Stimulated activated CD4-positive, alpha-beta T cell treated with anti-CD3 and anti-CD28 coated beads, Interleukin-2, amount 100 ng/mL, for 4 hours (primary cell): ENCODE measurements around the gene SLC18A3.

Source experiments
- DNase-seq: peaks from one replicate; pipeline ENCODE4 v3.0.0-alpha.2; 2020; ENCODE audit warnings: low read depth

The SLC18A3 gene

DNA sequence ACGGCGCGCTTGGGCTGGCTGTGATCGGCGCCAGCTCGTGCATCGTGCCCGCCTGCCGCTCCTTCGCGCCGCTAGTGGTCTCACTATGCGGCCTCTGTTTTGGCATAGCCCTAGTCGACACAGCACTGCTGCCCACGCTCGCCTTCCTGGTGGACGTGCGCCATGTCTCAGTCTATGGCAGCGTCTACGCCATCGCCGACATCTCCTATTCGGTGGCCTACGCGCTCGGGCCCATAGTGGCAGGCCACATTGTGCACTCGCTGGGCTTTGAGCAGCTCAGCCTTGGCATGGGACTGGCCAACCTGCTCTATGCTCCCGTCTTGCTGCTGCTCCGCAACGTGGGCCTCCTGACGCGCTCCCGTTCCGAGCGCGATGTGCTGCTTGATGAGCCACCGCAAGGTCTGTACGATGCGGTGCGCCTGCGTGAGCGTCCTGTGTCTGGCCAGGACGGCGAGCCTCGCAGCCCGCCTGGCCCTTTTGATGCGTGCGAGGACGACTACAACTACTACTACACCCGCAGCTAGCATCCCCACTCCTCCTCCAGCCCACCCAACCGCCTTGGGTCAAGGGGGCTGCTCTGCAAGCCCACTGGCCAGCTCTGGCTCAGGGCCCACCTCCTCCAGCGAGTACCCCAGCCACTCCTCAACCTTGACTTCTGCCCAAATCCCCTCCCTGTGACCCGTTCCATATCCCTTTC lies 1.9 kb downstream of the SLC18A3 start:
- no peak for DNase-seq

DNA sequence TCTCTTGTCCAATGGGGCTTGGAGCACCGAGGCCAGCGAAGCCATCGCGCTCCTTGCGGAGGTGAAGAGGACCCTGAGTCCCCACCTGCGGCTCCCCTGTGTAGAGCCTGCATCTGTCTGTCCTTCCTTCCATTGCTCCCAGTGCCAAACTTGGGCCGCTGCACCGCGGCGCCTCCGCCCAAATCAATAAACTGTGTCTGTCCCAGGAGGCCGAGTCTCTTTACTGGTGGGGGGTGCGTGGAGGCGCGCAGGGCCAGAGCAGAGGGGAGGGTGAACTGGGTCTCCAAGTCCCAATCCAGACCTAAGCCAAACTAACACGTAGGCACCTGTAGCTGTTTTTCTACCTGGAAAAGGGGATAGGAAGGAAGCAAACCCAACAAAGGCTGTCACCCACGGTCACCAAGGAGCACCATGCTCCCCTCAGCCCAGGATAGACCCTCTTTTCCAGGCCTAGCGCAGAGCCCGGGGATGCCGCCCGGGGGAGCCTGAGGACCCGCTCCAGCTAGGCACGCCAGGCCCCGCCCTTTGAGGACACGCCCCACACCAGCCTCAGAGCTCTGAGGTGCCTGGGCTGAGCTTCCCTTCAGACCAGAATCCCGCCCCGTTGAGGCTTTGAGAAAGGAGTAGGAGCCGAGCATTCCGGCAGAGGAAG lies 2.5 kb downstream of the SLC18A3 start:
- no peak for DNase-seq

- DNase-seq = no peak
These were observed 3.2 kb downstream of the SLC18A3 start for GRCh38 chr10:49613165-49613881.

GRCh38 chr10:49613882-49614241 lies 3.8 kb downstream of the SLC18A3 start, which contains the start of gene CHAT:
CHAT (plus strand) TSS chr10:49614037; CDS start chr10:49614190, 153 bp downstream.
- DNase-seq = no peak

- no peak for DNase-seq
These were observed 4.4 kb downstream of the SLC18A3 start for GRCh38 chr10:49614242-49615198.

DNA sequence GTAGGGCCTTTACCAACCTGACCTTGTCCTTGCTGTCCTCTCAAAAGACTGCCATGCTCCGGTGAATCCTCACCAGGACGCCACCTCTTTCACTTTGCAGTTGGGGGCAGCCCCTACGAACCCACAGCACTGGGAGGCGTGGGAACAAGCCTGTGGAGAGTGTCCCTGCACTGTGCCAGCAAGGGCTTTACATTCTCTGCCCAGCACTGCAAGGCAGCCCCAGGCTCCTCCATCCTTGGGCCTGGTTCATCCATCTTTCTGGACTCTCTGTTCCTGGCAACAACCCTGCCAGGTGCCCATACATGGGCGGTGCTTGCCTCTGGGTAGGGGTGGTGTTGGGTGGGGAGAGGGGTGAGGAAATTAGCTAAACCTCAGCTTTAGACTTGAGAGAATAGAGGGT lies 5.1 kb downstream of the SLC18A3 start:
- DNase-seq = no peak

DNA sequence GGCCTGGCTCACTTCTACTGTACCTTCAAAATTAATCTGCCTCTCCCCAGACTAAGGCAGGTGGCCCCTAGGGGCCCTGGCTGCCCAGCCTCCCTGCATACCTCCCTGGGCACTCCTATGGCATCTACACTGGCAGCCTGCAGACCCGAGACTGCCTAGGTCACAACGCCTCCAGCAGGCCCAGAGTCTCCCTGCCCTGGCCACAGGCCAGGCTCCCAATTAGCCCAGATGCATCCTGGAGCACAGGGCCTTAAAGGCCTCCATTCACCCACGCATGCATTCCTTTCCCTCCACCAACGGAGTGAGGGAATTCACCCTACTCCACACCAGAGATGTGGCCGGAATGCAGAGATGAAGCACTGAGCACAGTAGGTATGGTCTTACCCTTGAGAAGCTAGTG lies 5.6 kb downstream of the SLC18A3 start:
- DNase-seq = no peak

GRCh38 chr10:49616421-49617101 lies 6.5 kb downstream of the SLC18A3 start:
- DNase-seq = no peak

DNA sequence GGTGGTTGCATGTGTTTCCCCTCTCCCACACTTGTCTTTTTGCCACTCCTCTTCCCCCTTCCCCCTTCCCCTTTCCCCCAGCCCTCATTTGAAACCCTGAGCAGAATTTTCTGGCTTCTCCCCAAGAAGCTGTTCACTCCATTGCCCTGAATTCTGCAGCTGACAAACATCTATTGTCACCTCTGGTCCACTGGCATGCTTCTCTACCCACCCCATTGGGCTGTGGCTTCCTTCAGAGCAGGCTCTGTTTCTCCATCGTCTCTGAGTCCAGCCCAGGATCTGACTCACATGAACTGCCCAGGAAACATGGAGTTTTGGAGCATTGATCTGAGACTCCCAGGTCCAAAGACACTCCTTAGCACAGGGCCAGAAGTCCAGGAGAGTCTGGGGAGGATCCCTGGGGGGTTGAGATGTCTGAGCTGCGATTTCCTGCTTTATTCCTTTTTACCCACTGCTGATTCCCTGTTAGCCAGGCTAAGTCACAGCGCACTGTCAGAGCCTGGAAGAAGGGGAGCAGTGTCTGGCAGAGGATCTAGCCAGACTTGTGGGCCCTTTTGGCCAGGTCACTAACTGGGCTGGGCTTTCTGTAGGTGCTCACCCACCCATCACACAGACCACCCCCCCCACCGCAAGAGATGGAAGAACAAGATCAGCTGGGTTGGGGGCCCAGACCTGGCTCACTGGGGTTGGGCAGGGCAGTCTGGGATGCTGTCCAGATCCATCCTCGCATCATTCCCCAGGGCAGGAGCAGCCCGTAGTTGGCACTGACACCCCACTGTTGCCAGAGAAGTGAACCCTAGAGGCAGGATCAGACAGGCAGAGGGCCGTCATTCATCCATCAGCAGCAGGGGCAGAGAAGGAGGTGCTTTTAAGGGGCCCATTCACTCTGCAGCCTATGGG lies 7.3 kb downstream of the SLC18A3 start:
- no peak for DNase-seq

- no peak for DNase-seq
These were observed 8.7 kb downstream of the SLC18A3 start for GRCh38 chr10:49618821-49619220.

DNA sequence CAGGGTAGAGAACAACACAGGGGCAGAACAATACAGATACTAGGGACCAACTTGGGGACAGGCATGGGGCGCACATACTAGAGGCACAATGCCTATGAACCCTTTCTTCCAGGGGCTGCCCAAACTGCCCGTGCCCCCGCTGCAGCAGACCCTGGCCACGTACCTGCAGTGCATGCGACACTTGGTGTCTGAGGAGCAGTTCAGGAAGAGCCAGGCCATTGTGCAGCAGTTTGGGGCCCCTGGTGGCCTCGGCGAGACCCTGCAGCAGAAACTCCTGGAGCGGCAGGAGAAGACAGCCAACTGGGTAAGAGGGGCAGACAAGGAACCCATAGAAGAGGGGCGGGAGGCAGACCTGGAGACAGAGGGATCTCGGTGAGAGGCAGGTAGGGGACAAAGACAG lies 9.5 kb downstream of the SLC18A3 start:
- no peak for DNase-seq

DNA sequence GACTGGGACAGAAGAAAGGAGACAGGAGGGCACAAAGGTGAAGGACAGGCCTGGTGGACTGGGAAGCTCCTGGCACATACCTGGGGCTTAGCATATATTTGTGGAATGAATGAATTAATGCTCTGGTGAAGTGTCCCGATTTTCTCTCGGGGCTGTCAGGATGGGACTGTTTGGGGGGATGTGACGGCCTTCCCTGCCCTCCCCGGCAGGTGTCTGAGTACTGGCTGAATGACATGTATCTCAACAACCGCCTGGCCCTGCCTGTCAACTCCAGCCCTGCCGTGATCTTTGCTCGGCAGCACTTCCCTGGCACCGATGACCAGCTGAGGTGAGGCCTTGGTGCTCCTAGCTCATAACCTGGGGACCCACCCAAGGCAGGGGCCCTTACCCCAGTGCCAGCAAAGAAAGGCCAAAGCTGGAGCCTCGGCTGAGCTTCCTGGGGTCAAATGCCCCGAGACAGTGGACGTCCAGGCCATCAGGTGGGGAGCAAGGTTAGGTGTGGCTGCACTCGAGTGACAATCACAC lies 10.2 kb downstream of the SLC18A3 start:
- no peak for DNase-seq

DNA sequence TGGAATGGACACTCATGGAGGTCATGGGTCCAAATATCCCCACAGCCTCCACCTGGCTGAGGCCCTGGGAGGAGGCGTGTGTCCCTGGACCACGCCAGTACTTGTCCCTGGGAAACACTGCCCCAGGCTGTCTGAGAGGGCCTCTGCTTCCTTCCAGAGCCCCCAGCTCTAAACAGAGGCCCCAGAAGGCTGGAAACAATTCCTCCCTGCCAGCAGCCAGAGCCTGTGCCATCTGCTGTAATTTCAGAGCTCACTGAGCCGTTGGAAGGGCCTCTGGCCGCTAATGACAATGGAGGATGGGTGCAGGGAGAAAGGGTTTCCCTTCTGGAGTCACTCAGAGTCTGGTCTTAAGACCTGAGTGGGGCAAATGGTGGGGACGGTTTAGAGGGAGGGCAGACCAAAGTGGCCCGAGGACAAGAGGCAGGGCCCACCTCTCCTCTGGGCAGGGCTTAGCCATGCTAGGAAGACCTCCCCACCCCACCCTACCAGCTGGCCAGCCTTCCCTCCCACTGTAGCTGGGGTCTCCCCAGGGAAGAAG lies 10.8 kb downstream of the SLC18A3 start:
- no peak for DNase-seq

- no peak for DNase-seq
These were observed 11.5 kb downstream of the SLC18A3 start for GRCh38 chr10:49621561-49621960.

DNA sequence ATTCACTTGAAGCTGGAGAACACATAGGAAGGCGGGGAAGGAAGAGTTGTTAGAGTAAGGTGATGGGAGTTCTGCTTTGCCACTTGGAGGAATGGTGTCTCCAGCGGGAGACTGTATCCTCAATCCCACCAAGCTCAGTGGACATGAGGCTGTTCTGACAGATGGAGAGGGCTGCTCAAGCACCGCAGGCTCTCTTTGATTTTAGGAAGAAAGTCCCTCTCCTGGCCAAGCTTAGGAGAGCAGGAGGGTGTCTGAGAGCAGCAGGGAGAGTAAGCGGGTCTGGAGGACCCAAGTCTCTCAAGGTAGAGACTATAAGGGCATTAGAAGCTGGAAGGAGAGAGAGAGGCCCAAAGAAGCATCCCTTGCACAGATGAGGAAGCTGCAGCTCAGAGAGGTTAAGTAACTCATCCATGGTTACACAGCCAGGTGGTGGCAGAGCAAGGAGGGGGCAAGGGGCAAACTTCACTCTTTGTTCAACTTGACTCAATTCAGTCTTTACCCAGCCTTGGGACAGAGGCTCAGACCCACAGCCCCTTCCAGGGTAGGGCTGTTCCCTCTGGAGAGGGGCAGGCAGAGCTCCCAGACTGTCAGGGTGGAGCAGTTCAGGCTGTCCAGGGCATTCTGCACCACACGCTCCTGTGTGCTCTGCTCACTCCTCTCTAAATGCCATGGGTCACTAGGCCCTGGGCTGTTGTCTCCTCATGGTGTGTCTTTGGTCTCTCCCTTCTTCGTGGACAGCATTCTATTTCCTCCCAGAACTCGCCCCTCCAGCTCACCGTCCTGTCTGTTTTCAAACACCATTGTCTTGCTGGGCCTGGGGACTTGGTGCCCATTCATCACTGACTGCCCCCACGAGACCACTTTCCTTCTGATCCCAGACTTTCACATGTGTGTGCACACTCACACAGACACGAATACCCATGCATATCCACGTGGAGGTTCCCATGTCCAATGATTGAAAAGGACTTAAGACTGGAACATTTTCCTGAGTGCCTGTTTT lies 12.6 kb downstream of the SLC18A3 start:
- no peak for DNase-seq

DNA sequence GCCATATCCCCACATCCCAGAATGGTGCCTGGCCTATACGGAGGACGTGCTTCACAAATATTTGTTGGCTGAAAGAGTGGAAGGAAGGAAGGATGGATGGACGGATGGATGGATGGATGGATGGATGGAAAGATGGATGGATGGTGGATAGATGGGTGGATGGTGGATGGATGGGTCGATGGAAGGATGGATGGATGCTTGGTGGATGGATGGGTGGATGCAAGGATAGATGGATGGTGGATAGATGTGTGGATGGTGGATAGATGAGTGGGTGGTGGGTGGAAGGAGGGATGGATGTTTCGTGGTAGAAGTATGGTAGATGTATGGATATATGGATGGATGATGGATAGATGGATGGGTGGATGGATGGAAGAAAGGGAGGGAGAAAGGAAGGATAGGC lies 14.5 kb downstream of the SLC18A3 start:
- DNase-seq = no peak

GRCh38 chr10:49625411-49625810 lies 15.3 kb downstream of the SLC18A3 start:
- no peak for DNase-seq

DNA sequence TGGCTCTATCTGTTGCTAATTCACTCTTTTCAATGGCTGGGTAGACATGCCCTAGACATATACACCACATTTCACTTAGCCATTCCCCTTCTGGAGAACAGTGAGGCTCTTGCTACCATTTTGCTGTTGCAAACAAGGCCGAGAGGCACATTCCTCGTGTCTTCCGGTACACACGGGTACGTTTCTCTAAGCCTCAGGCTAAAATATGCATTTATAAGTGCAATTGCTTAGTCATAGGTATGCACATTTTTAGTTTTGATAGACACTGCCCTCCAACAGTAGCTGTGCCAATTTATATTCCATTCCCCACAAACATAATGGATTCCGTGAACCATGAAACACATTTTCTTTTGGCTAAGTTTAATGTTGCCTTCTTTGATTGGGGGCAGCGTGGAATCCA lies 16.9 kb downstream of the SLC18A3 start:
- no peak for DNase-seq
